Measurements from ENCODE around the gene CCDC149.

The CCDC149 gene

GRCh38 chr4:24922416-24922815 is 9.6 kb upstream of the CCDC149 start:
- Histone ChIP-seq H3K36me3 (no peaks in the 10 kb centered on the region), H3K4me1 (no peaks in the 10 kb centered on the region), H3K27me3 (peaks cover 3% of the 10 kb centered on the region; the same call in 1 of the 2 replicates), H3K4me3 (ENCODE audit: low read depth, low read length) (no peak overlapping the region), H3K9me3 (no peaks in the 10 kb centered on the region)
- TF ChIP-seq, protein P1, sequence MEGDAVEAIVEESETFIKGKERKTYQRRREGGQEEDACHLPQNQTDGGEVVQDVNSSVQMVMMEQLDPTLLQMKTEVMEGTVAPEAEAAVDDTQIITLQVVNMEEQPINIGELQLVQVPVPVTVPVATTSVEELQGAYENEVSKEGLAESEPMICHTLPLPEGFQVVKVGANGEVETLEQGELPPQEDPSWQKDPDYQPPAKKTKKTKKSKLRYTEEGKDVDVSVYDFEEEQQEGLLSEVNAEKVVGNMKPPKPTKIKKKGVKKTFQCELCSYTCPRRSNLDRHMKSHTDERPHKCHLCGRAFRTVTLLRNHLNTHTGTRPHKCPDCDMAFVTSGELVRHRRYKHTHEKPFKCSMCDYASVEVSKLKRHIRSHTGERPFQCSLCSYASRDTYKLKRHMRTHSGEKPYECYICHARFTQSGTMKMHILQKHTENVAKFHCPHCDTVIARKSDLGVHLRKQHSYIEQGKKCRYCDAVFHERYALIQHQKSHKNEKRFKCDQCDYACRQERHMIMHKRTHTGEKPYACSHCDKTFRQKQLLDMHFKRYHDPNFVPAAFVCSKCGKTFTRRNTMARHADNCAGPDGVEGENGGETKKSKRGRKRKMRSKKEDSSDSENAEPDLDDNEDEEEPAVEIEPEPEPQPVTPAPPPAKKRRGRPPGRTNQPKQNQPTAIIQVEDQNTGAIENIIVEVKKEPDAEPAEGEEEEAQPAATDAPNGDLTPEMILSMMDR (IDR thresholded peaks at IDR 0.05; ENCODE audit: low read depth, low read length) = no peak
- no peak for DNase-seq

DNA sequence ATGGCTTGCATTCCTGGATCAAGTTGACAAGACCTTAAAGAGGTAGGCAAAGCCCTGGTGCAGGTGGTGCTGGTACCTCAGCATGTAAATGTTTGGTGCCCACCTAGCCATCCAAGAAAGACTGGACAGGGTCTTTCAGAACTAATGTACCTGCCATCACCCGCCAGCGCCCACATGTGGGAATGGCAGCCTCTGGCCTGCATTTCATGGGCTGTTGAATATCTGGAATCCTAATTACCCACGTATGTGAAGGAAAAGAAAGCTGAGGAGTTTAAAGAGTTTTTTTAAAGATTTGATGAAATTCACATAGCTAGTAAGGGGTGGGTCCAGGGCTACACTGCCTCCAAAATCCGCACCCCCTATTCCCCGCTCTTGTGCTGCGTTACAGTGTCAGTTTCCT is 8.6 kb upstream of the CCDC149 start:
- no peaks in the 10 kb centered on the region for H3K27me3 ChIP-seq
- no peak overlapping the region for H3K4me3 ChIP-seq (ENCODE audit: low read depth, low read length)
- H3K4me1 ChIP-seq = no peaks in the 10 kb centered on the region
- no peak for DNase-seq
- TF ChIP-seq, protein P1 (IDR thresholded peaks at IDR 0.05; ENCODE audit: low read depth, low read length) = no peak
- H3K36me3 ChIP-seq = no peaks in the 10 kb centered on the region
- H3K9me3 ChIP-seq = no peaks in the 10 kb centered on the region

DNA sequence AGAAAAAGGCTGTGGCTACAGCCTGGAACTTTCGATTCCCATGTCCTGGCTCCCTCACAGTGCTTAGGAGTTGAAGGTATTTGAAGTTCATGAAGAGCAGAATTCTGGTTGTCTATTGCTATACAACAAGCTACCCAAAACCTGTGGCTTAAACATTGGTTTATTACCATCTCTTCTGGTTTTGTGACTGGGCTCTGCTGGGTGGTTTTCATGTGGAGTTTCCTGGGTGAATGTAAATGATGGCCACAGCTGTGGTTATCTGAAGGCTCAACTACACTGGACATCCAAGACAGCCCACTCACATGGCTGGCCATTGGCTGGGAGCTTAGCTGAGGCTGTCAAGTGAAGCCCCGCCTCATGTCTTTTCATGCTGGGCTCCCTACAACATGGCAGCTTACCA is 7.2 kb upstream of the CCDC149 start:
- no peaks in the 10 kb centered on the region for H3K4me1 ChIP-seq
- H3K27me3 ChIP-seq = peaks cover 2% of the 10 kb centered on the region; the same call in 1 of the 2 replicates
- DNase-seq = no peak
- H3K36me3 ChIP-seq = no peaks in the 10 kb centered on the region
- TF ChIP-seq, protein P1 (IDR thresholded peaks at IDR 0.05; ENCODE audit: low read depth, low read length) = no peak
- no peaks in the 10 kb centered on the region for H3K9me3 ChIP-seq
- no peak overlapping the region for H3K4me3 ChIP-seq (ENCODE audit: low read depth, low read length)

GRCh38 chr4:24917076-24917856 is 4.4 kb upstream of the CCDC149 start:
- Histone ChIP-seq H3K27me3 (peaks cover 13% of the 10 kb centered on the region), H3K4me3 (ENCODE audit: low read depth, low read length) (no peak overlapping the region), H3K9me3 (no peaks in the 10 kb centered on the region), H3K36me3 (no peaks in the 10 kb centered on the region), H3K4me1 (no peaks in the 10 kb centered on the region)
- no peak for DNase-seq
- TF ChIP-seq, protein P1 (IDR thresholded peaks at IDR 0.05; ENCODE audit: low read depth, low read length) = no peak

DNA sequence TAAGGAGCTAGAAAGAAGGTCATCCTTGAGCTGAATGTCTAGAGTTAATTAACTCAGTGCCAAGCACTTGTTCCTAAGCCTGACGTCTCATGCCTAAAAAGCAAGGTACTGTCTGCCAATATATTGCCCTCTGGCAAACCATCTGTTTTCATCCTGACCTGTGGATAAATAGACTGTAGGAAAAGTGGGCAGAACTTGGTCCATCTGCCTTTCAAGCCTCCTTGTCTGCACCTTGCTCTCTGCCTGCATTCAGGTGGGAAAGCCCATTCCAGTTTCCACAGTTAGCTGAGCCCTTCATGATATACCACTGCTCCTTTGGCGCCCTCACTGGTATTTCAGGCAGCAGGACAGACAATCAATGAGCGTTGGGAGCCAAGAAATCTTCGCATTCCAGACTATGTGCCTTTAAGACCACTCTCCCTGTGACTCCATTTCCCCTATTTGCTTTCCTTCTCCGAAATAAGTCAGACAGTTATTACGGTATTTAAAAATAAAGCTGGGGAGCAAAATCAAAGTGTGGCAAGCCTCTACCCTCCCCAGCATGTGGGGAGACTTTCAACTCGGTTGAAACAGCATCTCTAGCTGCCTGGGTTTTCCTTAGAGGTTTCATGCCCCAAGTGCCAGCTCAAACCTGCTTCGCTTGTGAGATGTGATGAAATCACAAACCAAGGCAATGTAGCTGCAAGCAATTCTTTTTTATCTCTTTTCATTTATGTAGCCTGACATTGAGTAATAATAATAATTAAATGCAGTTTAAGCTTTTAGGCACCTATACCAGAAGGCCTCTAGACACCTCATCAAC is 2.5 kb upstream of the CCDC149 start:
- TF ChIP-seq, protein P1 (IDR thresholded peaks at IDR 0.05; ENCODE audit: low read depth, low read length) = no peak
- Histone ChIP-seq H3K36me3 (no peaks in the 10 kb centered on the region), H3K4me1 (no peaks in the 10 kb centered on the region), H3K27me3 (peaks cover 15% of the 10 kb centered on the region), H3K4me3 (ENCODE audit: low read depth, low read length) (no peak overlapping the region), H3K9me3 (no peaks in the 10 kb centered on the region)
- DNase-seq = no peak

DNA sequence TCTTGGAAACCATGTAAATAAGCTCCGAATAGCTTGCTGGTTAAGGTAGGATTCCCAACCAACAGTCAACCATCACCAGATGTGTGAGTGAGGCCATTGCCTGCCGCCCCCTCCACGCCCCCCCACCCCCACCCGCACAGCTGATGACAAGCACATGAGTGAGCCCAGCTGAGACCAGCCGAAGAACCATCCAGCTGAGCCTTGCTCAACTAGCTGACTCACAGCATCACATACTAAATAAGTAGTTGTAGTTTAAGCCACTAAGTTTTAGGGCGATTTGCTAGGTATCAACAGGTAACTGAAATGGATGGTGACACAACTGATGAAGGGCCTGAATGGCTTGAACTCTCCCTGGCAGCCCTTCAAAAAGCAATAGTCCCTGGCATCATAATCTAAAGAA is 1.6 kb upstream of the CCDC149 start:
- TF ChIP-seq, protein P1 (IDR thresholded peaks at IDR 0.05; ENCODE audit: low read depth, low read length) = no peak
- no peaks in the 10 kb centered on the region for H3K4me1 ChIP-seq
- no peak overlapping the region for H3K4me3 ChIP-seq (ENCODE audit: low read depth, low read length)
- no peaks in the 10 kb centered on the region for H3K9me3 ChIP-seq
- DNase-seq = no peak
- no peaks in the 10 kb centered on the region for H3K36me3 ChIP-seq
- peaks cover 15% of the 10 kb centered on the region for H3K27me3 ChIP-seq
